OCI-LY7 (cell line): ENCODE data around the gene HNF1A. TPM values are rescaled to one million over a fixed set of nuclear protein-coding genes. Genes with fewer than 3 reads are reported as not detected.

Source experiments
- BruUV-seq: library from RNA; stranded (reverse); fragments of 400-500 nt; replicated peaks from 2 replicates; lab custom pipeline; 2021; lab: Mats Ljungman, UMichigan
- CTCF ChIA-PET: fragments of 300-600 bp; sonication (Branson Sonifier 250); formaldehyde crosslinking; loops from one replicate; lab custom pipeline; 2022; ENCODE audit warnings: antibody characterized with exemption; ENCODE audit not compliant: unreplicated experiment; lab: Charles Lee
- POLR2A ChIA-PET: fragments of 300-600 bp; sonication (Branson Sonifier 250); formaldehyde crosslinking; loops from one replicate; lab custom pipeline; 2022; ENCODE audit warnings: antibody characterized with exemption; lab: Charles Lee
- DNase-seq: peaks from one replicate; pipeline ENCODE4 v3.0.0-alpha.2; 2015; ENCODE audit warnings: low spot score
- H2AFZ ChIP-seq: fragments of 200-600 bp; sonication (generic), shearing (Covaris generic); 2 replicates; pipeline ENCODE4 v1.6.1; 2014; ENCODE audit warnings: mild to moderate bottlenecking, antibody characterized with exemption, low read length, moderate library complexity
- H3K27ac ChIP-seq: fragments of 200-600 bp; sonication (generic); 2 replicates; pipeline ENCODE4 v1.5.1; 2014; ENCODE audit warnings: mixed run types, low read depth, mild to moderate bottlenecking, moderate library complexity, low read length, inconsistent platforms; ENCODE audit not compliant: poor library complexity, severe bottlenecking
- H3K36me3 ChIP-seq: fragments of 200-600 bp; sonication (generic); 2 replicates; pipeline ENCODE4 v1.6.1; 2014; ENCODE audit warnings: mild to moderate bottlenecking, antibody characterized with exemption, low read length, moderate library complexity, mixed read lengths; ENCODE audit not compliant: insufficient read depth
- H3K4me1 ChIP-seq: fragments of 200-600 bp; sonication (generic); 2 replicates; pipeline ENCODE4 v1.5.1; 2014; ENCODE audit warnings: mild to moderate bottlenecking, low read length; ENCODE audit not compliant: insufficient read depth, poor library complexity, severe bottlenecking
- H3K4me2 ChIP-seq: fragments of 200-600 bp; sonication (generic); 2 replicates; pipeline ENCODE4 v1.6.1; 2014; ENCODE audit warnings: mild to moderate bottlenecking, low read length
- H3K4me3 ChIP-seq: fragments of 200-600 bp; sonication (generic); 2 replicates; pipeline ENCODE4 v1.5.1; 2014; ENCODE audit warnings: mild to moderate bottlenecking, low read depth, low read length; ENCODE audit not compliant: poor library complexity, severe bottlenecking
- H3K79me2 ChIP-seq: fragments of 200-600 bp; sonication (generic); 2 replicates; pipeline ENCODE4 v1.6.1; 2016; ENCODE audit warnings: low read depth, mild to moderate bottlenecking, low read length, moderate library complexity, mixed read lengths; ENCODE audit not compliant: insufficient read depth
- H3K9me2 ChIP-seq: fragments of 200-600 bp; sonication (generic); 2 replicates; pipeline ENCODE4 v1.6.1; 2016; ENCODE audit warnings: mild to moderate bottlenecking, low read length, mixed read lengths; ENCODE audit not compliant: insufficient read depth
- H3K9me3 ChIP-seq: fragments of 200-600 bp; sonication (generic); 2 replicates; pipeline ENCODE4 v1.6.1; 2014; ENCODE audit warnings: mild to moderate bottlenecking, mixed run types, low read length, mixed read lengths
- H4K20me1 ChIP-seq: fragments of 200-600 bp; sonication (generic); 2 replicates; pipeline ENCODE4 v1.6.1; 2014; ENCODE audit warnings: mild to moderate bottlenecking, antibody characterized with exemption, low read length, moderate library complexity, mixed read lengths; ENCODE audit not compliant: insufficient read depth
- EZH2phosphoT487 ChIP-seq: fragments of 200-600 bp; sonication (generic); IDR thresholded peaks from 2 replicates; pipeline ENCODE4 v1.6.1; 2018; ENCODE audit warnings: low read depth, borderline replicate concordance, mild to moderate bottlenecking, mixed run types, antibody characterized with exemption, low read length, moderate library complexity, mixed read lengths
- intact Hi-C: fragments of 100-400 bp; cut with micrococcal nuclease; formaldehyde crosslinking; loops from one replicate; pipeline ENCODE4 v1.10.0; 2022; ENCODE audit not compliant: unreplicated experiment
- total RNA-seq, 2 experiments: library from RNA; depleted of rRNA in 1 of 2; stranded (reverse); fragments of >200 nt in 1 of 2; shearing (Covaris generic) in 1 of 2; gene quantifications; 2 replicates each; pipeline ENCODE4 v1.2.3, GENCODE V29; 2014 to 2022
- TF ChIP-seq, protein P1 (sequence below): fragments of 200-600 bp; sonication (generic); conservative IDR thresholded peaks from 2 replicates; pipeline ENCODE4 v1.5.1; 2014; ENCODE audit warnings: mild to moderate bottlenecking, antibody characterized with exemption, low read length, moderate library complexity, mixed read lengths

The HNF1A gene
- total RNA-seq, 2 experiments from 2014 or later, result not detected

- H3K27ac ChIP-seq, result no peak overlapping the region
- POLR2A ChIA-PET, result interaction anchor here (0.6 kb wide), 1 partner anchor 16 kb away, joined by 3 read pairs; no protein-coding TSS in a partner anchor
- peaks cover 6% of the 10 kb centered on the region for H3K4me1 ChIP-seq
- DNase-seq, result no peak
- 0 out of 2 replicates have a peak overlapping the region, but pooled peaks have one; percentile 34 for H2AFZ ChIP-seq
- no peaks in the 10 kb centered on the region for H3K9me3 ChIP-seq
- no peak overlapping the region for H3K4me2 ChIP-seq
- CTCF ChIA-PET, result no interaction called here
- BruUV-seq, result no TSS peak
- H4K20me1 ChIP-seq, result no peaks in the 10 kb centered on the region
- H3K9me2 ChIP-seq, result no peaks in the 10 kb centered on the region
- intact Hi-C loops, result no loop called here
- no peak for TF ChIP-seq EZH2phosphoT487
- TF ChIP-seq, protein P1, sequence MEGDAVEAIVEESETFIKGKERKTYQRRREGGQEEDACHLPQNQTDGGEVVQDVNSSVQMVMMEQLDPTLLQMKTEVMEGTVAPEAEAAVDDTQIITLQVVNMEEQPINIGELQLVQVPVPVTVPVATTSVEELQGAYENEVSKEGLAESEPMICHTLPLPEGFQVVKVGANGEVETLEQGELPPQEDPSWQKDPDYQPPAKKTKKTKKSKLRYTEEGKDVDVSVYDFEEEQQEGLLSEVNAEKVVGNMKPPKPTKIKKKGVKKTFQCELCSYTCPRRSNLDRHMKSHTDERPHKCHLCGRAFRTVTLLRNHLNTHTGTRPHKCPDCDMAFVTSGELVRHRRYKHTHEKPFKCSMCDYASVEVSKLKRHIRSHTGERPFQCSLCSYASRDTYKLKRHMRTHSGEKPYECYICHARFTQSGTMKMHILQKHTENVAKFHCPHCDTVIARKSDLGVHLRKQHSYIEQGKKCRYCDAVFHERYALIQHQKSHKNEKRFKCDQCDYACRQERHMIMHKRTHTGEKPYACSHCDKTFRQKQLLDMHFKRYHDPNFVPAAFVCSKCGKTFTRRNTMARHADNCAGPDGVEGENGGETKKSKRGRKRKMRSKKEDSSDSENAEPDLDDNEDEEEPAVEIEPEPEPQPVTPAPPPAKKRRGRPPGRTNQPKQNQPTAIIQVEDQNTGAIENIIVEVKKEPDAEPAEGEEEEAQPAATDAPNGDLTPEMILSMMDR, result no peak
- H3K79me2 ChIP-seq, result no peaks in the 10 kb centered on the region
- no peak overlapping the region for H3K4me3 ChIP-seq
- H3K36me3 ChIP-seq, result no peaks in the 10 kb centered on the region
Observed at GRCh38 chr12:121033625-121034349, 55.4 kb downstream of the HNF1A start.

DNA sequence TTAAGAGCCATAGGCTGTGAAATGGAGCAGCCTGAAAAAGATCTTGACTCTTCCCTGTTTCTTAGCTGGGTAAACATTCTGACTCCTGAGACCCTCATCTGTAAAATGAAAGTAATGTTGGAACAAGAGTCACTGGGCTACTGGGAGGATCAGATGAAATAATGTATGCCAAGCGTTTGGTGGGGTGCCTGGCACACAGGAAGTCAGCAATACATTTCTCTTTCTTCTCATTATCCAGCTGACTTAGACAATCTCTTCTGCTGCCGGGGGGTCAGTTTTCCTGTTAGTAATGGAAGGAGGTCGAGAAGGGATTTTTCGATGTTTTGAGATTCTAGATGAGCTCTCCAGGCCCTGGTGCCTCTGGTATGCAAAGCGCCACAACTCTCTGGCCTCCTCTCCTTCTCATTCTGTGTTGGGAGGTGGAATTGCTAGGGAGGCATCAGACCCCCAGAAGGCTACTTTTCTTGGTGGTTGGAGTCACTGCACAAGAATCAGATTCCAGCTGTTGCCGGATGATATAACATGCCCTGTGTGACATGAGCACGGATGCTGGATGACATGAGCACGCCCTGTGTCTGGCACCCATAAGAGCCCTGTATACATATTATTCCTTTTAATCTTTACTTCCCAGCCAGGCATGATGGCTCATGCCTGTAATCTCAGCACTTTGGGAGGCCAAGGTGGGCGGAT, 56.4 kb downstream of the HNF1A start:
- BruUV-seq, result no TSS peak
- no peak for DNase-seq

More for the DNA sequence above, 56.4 kb downstream of the HNF1A start:
- no peak overlapping the region for H3K4me3 ChIP-seq
- no peaks in the 10 kb centered on the region for H3K9me3 ChIP-seq
- TF ChIP-seq, protein P1, result no peak
- no peak for TF ChIP-seq EZH2phosphoT487
- no peaks in the 10 kb centered on the region for H3K36me3 ChIP-seq
- no peaks in the 10 kb centered on the region for H3K9me2 ChIP-seq
- no peaks in the 10 kb centered on the region for H4K20me1 ChIP-seq
- H3K4me1 ChIP-seq, result peaks cover 11% of the 10 kb centered on the region
- intact Hi-C loops, result no loop called here
- H2AFZ ChIP-seq, result no peak overlapping the region
- no peak overlapping the region for H3K4me2 ChIP-seq
- ChIA-PET CTCF (no interaction called here), POLR2A (interaction anchor here (0.6 to 0.7 kb wide), 2 partner anchors 18 to 27 kb away, joined by 3 read pairs; no protein-coding TSS in a partner anchor)
- no peak overlapping the region for H3K27ac ChIP-seq
- no peaks in the 10 kb centered on the region for H3K79me2 ChIP-seq
